Breast epithelium (tissue), 3 donors: ENCODE data around the gene RBMXL3.

Experiments used
- POLR2A ChIP-seq: fragments of 450-650 bp; IDR thresholded peaks from one replicate; pipeline ENCODE4 v1.6.1; 2016; ENCODE audit warnings: antibody characterized with exemption, mild to moderate bottlenecking, moderate library complexity
- POLR2AphosphoS5 ChIP-seq, 3 donors: sonication (generic); formaldehyde crosslinking; IDR thresholded peaks; one replicate each; pipeline ENCODE4 v1.6.1; 2017; ENCODE audit warnings: antibody characterized with exemption in 3 of 3

GRCh38 chrX:115183980-115184379 lies 5.2 kb upstream of the RBMXL3 start:
- no peak for TF ChIP-seq POLR2AphosphoS5 (IDR thresholded peaks at IDR 0.05)
- no peak for TF ChIP-seq POLR2A
